NCI-H128 (cell line): ENCODE results near the gene VANGL2.

Source experiments
- DNase-seq: peaks from one replicate; lab custom pipeline; 2025; ENCODE audit not compliant: unreplicated experiment; lab: John Stamatoyannopoulos, UW

Gene VANGL2

DNA sequence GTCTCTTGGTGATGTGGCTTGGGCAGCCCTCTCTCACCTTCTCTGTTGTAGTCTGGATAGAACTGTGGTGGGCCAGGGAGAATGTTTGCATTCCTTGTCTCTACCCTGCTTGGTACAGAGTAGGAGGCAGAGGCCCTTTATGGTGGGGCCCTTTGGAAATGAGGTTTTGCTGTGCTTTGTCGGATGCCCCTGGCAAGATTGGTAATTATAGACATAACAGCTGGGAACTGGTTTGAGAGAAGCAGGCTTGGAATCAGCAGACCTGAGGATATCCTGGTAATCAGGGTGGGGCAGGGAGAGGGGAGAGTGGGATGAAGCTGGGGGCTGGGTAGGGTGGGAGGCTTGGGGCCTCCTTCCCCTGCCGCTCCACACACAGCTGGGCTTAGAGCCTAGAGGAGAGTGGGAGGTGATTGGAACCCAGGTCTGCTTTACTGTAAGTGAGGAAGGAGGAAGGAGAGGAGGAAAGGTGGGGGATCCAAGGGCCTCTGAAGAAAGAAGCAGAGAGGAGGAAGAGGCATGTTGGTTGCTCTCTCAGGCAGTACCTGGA is 5.0 kb downstream of the VANGL2 start:
- no peak for DNase-seq

DNA sequence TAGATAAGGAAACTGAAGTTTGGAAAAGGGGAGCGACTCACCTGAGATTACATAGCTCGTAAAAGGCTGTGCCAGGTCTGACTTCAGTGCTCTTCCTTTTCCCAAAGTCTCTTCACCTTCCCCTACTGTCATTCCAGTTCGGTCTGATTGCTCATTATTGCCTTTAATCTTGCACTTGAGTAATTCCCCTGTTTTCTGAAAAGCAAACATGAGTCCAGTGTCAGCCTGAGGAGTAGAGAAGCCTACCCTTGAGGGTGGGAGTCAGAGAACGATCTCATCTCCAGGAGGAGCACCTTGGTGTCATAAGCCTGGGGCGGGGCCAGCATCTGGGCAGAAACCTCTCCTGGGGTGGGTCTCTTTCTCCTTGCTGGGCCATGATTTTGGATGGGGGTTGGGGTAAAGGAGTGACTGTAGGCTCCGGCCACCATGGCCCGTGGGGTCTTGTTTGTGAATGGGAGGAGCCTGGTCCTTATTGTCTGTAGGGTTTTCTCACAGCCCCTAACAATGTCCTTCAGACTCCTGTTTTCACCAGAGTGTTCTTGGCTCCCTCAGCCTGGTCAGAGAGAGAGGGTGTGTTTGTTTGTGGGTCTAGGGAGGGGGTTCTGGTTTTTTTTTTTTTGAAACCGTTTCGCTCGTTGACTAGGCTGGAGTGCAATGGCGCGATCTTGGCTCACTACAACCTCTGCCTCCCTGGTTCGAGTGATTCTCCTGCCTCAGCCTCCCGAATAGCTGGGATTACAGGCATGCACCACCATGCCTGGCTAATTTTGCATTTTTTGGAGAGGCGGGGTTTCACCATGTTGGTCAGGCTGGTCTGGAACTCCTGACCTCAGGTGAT is 6.0 kb downstream of the VANGL2 start:
- DNase-seq = no peak

DNA sequence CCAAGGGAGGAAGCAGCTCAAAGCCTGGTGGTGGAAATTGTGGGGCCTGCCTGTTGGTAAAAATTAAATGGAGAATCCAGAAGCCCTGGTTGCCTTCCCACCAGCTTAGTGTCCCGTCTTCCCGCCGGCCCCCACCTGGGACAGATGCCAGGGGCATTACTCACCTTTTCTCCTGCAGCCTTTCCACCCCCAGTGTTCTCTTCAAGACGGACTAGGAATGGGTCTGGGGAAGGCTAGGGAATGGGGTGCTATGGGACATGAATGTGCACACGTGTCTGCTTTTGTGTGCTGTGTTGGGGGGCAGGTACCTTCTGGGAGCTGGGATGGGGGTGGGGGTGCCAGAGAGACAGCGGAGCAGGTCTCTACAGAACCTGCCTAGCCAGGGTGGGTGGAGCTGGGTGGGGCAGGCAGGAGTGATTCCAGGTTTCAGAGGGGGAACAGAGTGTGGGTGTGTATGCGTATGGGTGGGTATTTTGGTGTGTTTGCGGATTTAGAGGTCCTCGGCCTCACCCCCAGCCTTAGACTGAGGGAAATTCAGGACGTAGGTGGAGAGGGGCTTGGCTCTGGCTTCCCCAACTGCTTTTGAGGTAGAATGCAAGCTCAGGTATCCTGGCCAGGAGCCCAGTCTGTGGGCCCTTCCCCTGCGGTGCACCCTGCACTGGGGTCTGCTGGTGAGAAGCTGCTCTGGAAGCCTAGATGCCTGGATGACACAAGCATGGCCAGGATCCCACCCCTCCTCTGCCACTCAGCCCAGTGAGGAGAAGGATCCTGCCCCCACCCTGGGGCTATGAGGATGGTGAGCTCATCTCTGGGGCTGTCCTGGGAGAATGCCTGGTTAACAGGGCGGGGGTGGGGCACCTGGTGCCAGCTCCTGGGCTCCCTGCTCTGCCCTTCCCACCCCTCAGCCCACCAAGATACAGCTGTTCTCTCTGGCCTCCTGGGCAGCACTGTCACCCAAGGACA is 7.8 kb downstream of the VANGL2 start:
- DNase-seq = no peak

DNA sequence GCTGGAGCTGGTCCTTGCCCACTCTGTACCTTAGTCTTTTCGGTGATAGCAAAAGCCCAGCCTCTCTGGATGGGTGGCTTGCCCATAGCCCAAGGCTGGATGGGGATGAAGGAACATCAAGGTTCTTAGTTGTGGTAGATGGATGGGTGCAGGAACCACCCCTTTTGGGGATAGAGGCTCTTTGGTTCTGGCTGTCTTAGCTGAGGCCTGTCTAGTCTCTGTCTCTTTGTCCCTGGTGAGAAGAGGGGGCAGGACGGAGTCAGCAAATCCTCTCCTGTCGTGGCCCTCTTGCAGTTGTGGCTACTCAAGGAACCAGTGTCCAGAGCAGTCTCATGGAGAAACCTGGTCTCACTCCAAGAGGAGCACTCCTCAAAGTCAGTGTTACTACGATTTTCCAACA is 8.5 kb downstream of the VANGL2 start:
- no peak for DNase-seq

DNA sequence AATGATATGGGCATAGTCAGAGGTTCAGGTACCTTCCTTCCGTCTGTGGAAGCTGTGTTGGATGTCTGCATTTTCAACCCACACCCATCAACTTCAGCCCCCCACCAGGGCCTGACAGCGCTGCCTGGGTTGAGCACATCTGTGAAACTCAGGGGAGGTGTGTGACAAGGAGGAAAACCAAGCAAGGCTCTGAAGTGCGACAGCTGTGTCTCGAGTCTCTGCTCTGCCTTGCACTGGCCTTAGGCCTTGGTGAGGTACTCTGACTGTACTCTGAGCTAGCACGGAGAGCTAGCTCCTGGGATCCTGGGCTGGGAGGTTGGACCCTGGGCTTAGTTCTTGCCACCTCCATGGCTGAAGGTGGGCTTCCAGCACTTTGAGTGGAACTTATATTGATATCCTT is 9.1 kb downstream of the VANGL2 start:
- DNase-seq = no peak

DNA sequence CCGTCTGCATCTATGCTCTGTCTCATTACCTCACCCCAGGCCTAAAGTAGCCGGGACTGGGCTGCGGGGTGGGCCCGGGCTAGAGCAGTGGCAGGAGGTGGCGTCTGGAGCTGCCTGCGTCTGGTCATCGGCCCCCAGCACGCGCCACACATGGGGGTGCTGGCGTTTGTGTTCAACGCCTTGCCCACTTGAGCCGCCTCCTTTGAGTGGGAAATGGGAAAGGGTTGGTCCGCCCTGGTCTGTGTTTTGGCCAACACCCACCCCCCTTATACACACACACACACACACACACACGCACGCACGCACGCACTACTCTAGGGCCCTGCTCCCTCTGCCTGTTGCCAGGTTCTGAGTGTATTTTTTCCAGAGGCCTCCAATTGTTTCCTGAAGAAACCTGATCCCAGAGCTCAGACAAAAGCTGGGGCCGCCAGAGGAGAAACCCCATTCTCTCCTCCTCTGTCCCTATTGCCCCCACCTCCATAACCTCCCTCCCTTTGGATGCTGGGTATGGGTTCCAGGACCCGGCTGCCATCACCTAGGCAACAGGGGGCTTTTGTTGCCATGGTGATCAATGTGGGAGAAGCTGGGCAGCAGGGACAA is 10.1 kb downstream of the VANGL2 start:
- peak; percentile 84 for DNase-seq

DNA sequence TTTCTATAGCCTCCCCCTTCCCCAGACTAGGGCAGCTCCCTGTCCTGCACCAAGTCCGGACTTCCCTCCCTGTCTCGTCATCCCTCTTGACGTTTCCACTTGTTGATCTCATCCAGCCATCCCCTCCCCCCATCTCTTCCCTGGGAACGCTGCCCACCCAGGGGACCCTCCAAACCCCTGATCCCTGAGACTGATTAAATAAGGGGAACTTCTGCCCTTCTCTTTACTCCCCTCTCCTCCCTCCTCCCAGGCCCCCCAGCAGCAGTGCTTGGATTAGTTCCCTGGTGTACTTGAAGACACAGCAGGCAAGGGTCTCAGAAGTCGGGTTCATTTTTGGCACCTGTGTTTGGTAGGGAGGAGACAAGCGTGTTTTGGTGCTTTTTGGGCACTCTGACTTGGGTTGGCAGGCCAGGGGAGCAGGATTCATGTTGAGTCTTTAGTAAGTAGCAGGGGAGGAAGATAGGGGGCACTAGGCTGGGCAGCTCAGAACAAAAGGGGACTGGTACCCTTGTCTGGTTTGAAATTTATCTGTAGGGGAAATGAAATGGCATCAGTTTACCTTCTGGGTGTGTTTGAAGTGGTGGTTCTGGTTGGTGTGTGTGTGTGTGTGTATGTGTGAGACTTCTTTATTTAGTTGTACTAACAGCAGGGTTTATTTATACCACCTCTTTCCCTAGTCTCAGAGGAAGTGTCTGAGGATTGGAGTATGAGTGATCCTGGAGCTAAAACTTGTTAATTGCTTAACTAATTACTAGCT is 11.1 kb downstream of the VANGL2 start:
- no peak for DNase-seq

DNA sequence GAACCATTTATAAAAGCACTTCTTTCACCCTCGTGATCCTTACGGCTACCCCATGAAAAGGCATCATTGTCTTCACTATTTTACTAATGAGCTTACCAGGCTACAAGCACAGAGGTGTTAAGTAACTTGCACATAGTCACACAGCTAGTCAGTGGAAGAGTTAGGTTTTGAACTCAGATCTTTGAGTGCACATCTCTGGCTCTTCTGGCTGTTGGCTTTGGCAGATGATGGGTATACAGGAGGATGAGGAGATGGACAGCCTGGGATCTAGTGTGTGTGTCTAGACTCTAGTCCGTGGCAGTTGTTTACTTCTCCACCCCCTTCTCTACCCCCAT is 11.6 kb downstream of the VANGL2 start:
- DNase-seq = no peak

DNA sequence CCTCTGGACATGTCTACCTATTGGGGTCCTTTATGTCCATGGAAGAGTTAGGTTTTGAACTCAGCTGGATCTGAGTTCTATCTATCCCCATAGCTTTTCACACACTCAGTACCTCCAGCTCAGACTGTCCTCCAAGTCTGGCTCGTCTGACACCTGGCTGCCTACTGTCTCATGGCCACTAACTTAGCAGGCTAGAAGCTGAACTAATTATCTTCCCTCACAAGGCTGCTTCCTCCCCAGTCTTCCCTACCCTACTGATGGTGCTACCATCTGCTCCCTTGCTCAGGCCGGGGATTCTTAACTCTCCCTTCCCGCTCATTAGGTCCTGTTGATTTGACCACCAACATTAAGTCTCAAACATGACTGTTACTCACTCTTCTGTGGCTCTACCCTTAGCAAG is 13.4 kb downstream of the VANGL2 start:
- no peak for DNase-seq

DNA sequence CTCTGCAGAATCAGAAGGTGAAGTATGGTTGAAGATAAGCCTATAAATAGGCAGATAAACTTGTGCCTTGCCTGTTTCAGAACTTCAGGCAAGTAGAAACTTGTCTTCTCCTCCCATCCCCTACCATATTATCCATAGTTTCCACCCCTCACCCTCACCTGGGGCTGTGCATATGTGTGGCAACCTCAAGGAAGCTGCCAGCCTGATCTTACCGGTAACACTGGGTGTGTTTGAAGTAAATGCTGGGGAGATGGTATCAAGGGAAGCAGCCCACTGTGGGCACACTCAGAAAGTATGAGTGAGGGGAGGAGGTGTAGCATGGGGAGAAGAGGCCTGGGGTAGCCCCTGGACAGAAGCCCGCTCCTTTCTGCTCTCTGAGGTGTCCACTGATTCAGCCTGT is 14.5 kb downstream of the VANGL2 start:
- no peak for DNase-seq

DNA sequence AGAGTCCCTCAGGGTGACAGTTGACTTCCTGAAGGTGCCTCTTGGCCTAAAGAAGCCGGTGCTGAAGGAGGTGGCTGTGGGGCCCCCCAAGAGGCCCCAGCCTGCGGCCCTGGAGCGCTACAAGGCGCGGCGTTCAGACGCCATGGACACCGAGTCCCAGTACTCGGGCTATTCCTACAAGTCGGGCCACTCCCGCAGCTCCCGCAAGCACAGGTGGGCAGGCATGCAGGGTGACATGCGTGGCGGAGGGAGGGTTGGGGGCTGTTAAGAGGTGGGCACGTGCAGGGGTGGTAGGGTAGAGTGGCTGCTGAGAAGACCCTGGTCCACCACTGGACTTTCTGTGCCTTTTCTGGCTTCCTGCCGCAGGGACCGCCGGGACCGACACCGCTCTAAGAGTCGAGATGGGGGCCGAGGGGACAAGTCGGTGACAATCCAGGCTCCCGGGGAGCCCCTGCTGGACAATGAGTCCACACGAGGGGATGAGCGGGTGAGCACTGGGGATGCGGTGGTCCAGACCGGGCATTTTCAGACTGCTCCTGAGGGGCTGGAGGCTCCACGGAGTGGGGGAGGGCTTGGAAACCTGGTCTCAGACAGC is 15.4 kb downstream of the VANGL2 start:
- DNase-seq = no peak

DNA sequence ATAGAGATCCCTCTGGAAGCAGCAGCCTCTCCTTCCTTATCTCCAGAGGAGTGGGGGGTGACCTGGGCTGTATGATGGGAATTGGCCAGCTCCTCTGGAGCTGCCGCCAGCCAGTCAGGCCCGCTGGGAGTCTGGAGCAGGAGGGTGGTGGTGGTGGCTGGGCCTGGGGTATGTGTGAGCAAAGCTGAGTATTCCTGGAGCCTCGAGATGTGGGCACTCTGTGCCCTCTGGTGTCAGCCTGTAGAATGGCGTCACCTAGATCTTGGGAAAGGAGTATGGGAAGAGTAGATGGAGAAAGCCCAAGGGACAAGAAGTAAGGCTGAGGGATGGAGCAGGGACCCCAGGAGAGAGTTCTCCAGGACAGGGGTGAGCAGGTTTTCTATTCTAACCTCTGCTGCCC is 16.0 kb downstream of the VANGL2 start:
- no peak for DNase-seq

DNA sequence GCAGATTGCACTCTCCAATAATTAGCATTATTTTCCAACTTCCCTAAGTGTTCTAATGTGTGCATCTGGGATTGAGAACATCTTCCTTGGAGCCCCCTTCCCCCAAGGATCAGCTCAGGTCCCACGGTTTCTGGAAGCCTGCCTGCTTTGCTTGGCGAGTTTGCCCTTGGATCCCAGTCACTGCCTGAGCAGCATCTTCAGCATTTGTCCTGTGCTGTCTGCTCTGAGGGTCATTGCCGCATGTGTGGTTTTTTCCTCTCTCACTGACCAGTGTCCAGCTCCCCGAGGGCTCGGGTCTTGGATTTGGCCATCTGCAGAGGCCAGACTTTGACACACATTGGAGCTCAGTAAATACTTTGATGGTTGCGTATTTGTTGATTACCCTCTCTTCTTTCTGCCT is 18.1 kb downstream of the VANGL2 start:
- DNase-seq = no peak

DNA sequence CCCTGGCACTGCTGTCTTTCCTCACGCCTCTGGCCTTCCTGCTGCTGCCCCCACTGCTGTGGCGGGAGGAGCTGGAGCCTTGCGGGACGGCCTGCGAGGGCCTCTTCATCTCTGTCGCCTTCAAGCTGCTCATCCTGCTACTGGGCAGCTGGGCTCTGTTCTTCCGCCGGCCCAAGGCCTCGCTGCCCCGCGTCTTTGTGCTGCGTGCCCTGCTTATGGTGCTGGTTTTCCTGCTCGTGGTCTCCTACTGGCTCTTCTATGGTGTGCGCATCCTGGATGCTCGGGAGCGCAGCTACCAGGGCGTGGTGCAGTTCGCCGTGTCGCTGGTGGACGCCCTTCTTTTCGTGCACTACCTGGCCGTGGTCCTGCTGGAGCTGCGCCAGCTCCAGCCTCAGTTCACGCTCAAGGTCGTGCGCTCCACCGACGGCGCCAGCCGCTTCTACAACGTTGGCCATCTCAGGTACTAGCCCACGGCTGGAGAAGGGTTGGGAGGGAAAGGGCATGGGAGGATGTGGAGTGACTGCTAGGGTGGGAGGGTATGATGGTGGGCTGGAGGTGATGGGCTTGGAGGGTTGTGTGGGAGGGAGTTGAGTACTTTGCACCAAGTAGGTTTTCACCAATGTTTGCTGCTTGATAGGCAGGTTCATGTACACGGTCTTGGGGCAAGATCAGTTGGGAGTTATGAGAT is 18.9 kb downstream of the VANGL2 start:
- DNase-seq = no peak

DNA sequence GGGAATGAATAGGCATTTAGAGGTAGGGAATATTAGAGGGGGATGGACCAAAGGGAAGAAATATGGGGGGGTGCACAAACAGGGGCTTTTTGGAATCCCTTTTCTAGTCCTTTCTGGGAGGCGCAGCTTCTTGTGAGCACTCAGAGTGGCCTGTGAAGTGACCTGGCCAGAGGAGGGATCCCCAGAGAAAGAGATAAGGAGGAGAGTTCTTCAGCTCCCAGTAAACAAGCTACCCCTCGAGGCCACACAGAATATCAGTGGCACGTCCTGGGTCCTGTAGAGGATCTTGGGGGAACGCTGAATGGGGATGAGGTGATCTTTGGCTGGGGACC is 19.4 kb downstream of the VANGL2 start:
- DNase-seq = no peak

DNA sequence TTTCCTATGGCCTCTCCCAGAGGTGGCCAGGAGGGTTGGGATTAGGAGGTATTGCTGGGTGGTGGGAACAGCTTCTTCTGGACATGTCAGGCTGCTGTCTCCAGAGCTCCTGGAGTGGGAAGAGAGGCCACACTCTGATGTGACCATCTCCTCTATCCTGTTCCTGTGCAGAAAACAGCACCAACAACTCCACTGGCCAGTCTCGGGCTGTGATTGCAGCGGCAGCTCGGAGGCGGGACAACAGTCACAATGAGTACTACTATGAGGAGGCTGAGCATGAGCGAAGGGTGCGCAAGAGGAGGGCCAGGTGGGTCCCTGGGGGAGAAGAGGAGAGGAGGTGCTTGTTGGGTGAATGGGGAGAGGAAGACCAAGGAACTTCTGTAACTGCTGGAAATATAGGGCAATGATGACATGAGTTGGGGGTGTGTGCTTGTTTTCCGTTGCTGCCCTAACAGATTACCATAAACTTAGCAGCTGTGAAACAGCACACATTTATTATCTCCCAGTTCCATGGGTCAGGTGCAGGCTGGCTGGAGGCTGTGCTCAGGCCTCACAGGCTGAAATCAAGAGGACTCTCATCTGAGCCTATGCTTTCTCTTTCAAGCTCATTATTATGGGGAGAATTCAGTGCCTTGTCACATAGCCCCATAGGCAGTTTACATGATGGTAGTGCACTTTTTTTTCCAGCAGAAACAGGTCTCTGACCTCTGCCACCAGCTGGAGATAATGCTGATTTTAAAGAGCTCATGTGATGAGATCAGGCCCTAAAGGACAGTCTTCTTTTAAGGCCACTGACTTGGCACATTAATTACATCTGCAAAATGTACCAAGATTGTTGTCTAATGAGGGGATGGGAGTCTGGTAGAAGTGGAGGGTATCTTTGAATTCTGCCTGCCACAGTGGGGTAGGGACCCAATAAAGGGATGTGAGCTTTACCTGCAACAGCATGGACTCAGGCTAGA is 20.8 kb downstream of the VANGL2 start:
- no peak for DNase-seq

DNA sequence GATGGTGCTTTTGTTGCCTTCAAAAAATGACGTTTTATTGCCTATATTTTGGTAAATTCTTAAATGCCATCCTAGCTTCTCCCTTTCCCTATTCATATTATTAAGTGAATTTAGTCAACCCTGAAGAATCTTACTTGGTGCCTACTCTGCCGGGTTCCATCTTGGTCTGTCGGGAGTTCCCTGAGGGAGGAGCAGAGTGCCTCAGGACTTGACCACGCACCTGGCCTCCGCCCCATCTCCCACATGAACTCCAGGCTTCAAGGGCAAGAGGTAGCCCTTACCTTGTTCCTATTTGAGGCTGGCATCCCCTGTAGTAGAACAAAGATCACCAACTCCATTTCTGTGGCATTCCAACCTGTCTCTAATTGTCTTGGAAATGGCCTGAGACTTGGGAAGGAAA is 21.5 kb downstream of the VANGL2 start:
- no peak for DNase-seq

DNA sequence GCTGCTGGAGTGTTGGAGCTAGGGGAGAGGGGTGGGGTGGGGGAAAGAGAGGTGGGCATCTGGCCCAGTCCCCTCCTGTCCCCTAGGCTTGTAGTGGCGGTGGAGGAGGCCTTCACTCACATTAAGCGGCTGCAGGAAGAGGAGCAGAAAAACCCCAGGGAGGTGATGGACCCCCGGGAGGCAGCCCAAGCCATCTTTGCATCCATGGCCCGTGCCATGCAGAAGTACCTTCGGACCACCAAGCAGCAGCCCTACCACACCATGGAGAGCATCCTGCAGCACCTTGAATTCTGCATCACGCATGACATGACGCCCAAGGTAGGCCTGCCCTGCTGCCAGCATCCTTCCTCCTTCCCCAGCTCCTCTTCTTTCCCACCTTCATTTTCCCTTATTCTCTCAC is 23.6 kb downstream of the VANGL2 start:
- no peak for DNase-seq

DNA sequence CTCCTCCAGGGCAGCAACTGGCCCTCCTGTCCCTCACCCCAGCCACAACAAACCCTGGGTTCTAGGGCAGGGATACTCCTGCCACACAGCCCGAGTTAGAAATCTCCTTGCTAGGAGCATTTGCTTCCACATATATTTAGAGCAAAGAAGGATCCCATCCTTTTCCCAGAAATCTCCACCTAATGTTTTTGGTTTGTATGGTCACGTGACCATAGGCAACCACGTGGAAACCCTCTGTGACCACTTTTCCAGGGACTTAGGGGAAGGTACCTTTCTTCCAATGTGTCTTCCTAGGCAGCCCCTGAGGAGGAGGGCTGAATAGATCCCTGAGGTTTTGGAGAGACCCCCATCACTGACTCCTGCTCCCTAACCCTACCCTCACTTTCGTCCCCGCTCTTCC is 25.5 kb downstream of the VANGL2 start:
- DNase-seq = no peak
